Testis (tissue), 2 donors: ENCODE results near the gene DTNA.

Experiments
- POLR2A ChIP-seq: fragments of 450-650 bp; IDR thresholded peaks from one replicate; pipeline ENCODE4 v1.6.1; 2017; ENCODE audit warnings: antibody characterized with exemption, mild to moderate bottlenecking, moderate library complexity
- TF ChIP-seq, protein P1 (sequence below), 3 experiments: fragments of 450-650 bp in 2 of 3; fragments of 200-600 bp in 1 of 3; sonication (generic) in 1 of 3; IDR thresholded peaks; one replicate each; pipeline ENCODE4 v1.5.1; 2016 to 2019; ENCODE audit warnings: antibody characterized with exemption in 3 of 3, mild to moderate bottlenecking in 2 of 3, moderate library complexity in 1 of 3

GRCh38 chr18:34816183-34816582 lies 106.1 kb downstream of the DTNA start:
- TF ChIP-seq POLR2A: no peak
- TF ChIP-seq, protein P1, sequence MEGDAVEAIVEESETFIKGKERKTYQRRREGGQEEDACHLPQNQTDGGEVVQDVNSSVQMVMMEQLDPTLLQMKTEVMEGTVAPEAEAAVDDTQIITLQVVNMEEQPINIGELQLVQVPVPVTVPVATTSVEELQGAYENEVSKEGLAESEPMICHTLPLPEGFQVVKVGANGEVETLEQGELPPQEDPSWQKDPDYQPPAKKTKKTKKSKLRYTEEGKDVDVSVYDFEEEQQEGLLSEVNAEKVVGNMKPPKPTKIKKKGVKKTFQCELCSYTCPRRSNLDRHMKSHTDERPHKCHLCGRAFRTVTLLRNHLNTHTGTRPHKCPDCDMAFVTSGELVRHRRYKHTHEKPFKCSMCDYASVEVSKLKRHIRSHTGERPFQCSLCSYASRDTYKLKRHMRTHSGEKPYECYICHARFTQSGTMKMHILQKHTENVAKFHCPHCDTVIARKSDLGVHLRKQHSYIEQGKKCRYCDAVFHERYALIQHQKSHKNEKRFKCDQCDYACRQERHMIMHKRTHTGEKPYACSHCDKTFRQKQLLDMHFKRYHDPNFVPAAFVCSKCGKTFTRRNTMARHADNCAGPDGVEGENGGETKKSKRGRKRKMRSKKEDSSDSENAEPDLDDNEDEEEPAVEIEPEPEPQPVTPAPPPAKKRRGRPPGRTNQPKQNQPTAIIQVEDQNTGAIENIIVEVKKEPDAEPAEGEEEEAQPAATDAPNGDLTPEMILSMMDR (IDR thresholded peaks at IDR 0.05): no peak
